ENCODE measurements around the gene LRRC3C.

LRRC3C gene

DNA sequence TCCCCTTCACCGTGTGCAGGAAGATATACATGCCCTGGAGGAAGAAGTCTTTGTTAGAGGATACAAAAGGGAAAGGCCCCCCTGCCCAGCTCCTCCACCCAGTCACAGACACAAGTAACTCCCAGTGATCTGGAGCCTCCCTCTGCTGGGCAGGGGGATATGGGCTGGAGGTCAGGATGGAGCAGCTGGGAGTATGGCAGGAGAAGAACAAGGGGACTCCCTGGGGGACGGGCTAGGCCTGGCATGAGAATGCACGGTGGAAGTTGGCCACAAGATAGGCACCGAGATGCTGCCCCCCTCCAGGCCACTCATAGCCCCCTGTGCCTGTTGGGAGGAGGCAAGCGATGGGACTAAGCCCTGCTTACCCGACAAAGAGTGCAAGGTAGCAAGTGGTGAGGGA is 4.3 kb upstream of the LRRC3C start:
- TF ChIP-seq RAD21 (IDR thresholded peaks at IDR 0.05; ENCODE audit: low read depth), result no peak
- no peak for TF ChIP-seq CREB1 (IDR thresholded peaks at IDR 0.05; ENCODE audit: low read depth)
- TF ChIP-seq, protein P1, sequence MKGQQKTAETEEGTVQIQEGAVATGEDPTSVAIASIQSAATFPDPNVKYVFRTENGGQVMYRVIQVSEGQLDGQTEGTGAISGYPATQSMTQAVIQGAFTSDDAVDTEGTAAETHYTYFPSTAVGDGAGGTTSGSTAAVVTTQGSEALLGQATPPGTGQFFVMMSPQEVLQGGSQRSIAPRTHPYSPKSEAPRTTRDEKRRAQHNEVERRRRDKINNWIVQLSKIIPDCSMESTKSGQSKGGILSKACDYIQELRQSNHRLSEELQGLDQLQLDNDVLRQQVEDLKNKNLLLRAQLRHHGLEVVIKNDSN (IDR thresholded peaks at IDR 0.05), result no peak
- no peak for TF ChIP-seq TAF1 (IDR thresholded peaks at IDR 0.05; ENCODE audit: low read depth)
- TF ChIP-seq, protein P2, sequence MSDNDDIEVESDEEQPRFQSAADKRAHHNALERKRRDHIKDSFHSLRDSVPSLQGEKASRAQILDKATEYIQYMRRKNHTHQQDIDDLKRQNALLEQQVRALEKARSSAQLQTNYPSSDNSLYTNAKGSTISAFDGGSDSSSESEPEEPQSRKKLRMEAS (IDR thresholded peaks at IDR 0.05), result no peak
- no peak for TF ChIP-seq ZBTB7A (IDR thresholded peaks at IDR 0.05; ENCODE audit: low read depth)

DNA sequence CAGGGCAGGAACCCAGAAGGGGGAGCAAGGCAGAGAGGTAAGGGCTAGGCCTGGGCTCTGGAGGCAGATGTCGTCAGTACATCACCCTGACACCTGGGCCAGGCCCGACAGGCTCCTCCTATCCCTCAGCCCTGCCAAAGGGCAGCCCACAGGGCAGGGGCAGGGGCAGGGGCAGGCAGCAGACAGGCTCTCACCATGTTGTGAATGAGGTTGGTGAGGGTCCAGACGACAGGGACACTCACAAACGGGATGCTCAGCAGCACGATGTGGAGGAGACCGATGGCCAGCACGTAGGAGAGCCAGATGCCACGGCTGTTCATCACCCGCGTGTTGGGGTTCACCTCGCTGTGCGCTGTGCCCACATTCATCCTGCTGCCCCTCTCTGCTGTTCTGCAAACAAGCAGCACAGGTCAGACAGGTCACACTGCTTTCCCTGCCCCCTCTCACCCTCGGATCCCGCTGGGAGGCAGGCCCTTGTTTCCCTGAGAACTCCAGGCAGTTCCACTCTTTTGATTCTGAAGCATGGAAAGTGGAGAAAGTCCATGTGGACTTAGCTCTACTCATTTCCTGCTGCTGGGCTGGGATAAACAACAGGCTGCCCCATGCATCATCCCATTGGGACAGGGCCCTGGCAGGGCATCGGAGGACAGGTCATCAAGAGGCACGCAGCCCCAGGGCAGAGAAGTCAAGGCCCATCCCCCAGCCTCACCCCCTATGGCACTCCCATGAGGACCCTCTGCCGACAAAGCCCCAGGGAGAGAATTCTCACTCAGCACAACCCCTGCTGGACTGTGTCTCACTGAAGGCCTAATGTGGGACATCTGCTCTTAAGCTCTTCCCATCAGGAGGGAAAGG is 3.5 kb upstream of the LRRC3C start:
- no peak for TF ChIP-seq TCF12 (IDR thresholded peaks at IDR 0.05; ENCODE audit: low read depth)
- TF ChIP-seq TAF1 (IDR thresholded peaks at IDR 0.05; ENCODE audit: low read depth), result no peak

DNA sequence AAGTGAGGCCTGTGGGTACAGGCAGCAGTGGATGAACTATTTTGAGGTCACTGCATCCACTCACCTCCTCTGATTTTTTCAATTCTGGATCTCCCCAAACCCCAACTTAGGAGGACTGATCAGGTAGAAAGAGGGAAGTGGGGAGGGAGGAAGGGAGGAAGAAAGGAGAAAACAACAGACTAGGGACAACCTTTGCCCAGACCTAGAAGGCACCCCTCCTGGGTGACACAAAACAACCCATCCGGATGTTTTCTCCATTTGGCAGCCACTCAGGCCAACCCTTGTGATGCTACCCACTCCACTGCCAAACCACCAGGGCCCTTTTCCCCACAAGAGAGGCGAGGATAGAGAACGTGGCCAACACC is 2.9 kb upstream of the LRRC3C start:
- TF ChIP-seq TCF12 (IDR thresholded peaks at IDR 0.05; ENCODE audit: low read depth) (no peak), YY1 (IDR thresholded peaks at IDR 0.05; ENCODE audit: low read depth) (no peak), TEAD4 (IDR thresholded peaks at IDR 0.05) (no peak)
- TF ChIP-seq, protein P3, sequence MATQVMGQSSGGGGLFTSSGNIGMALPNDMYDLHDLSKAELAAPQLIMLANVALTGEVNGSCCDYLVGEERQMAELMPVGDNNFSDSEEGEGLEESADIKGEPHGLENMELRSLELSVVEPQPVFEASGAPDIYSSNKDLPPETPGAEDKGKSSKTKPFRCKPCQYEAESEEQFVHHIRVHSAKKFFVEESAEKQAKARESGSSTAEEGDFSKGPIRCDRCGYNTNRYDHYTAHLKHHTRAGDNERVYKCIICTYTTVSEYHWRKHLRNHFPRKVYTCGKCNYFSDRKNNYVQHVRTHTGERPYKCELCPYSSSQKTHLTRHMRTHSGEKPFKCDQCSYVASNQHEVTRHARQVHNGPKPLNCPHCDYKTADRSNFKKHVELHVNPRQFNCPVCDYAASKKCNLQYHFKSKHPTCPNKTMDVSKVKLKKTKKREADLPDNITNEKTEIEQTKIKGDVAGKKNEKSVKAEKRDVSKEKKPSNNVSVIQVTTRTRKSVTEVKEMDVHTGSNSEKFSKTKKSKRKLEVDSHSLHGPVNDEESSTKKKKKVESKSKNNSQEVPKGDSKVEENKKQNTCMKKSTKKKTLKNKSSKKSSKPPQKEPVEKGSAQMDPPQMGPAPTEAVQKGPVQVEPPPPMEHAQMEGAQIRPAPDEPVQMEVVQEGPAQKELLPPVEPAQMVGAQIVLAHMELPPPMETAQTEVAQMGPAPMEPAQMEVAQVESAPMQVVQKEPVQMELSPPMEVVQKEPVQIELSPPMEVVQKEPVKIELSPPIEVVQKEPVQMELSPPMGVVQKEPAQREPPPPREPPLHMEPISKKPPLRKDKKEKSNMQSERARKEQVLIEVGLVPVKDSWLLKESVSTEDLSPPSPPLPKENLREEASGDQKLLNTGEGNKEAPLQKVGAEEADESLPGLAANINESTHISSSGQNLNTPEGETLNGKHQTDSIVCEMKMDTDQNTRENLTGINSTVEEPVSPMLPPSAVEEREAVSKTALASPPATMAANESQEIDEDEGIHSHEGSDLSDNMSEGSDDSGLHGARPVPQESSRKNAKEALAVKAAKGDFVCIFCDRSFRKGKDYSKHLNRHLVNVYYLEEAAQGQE (IDR thresholded peaks at IDR 0.05; ENCODE audit: low read depth), result no peak
- TF ChIP-seq, protein P2 (IDR thresholded peaks at IDR 0.05), result no peak

DNA sequence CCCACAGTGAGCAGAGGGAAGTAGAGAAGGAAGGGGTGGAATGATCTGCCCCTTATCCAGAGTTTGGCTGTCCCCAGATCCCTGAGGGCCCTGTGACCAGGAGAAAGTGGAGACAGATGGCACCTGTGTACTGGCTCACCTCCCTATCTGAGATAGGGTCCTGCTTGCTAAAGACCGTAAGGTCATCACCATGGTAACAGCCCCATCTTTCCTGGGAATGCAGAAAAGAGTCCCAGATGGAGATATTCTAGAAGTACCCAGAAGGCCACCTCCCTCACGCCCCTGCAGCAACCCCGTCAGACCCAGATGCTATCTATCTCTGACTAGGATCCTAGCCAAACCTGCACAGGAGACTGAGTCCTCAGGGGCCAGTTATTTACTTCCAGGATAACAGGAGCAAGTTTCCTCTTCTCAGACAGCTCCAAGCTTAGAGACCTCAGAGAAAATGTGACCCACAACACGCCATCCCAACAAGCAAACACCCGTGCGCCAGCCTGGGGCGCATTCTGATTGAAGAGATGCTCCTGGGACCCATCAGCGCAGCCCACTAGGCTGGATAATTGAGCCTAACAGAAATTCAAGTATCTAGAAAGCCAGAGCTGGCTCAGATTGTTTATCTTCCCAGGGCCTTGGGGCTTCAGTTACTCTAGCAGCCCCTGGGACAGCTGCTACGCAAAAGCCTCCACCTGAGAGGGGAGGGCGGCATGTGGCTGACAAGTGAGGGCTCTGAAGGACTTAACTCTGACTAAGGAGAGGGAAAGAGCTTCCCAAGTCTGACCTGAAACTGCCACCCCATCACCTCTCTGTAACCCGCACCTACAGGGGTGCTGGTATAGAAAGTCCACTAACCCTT is 2.0 kb upstream of the LRRC3C start:
- TF ChIP-seq, protein P3 (IDR thresholded peaks at IDR 0.05; ENCODE audit: low read depth), result no peak
- TF ChIP-seq CREB1 (IDR thresholded peaks at IDR 0.05; ENCODE audit: low read depth) (no peak), YY1 (IDR thresholded peaks at IDR 0.05; ENCODE audit: low read depth) (no peak)

DNA sequence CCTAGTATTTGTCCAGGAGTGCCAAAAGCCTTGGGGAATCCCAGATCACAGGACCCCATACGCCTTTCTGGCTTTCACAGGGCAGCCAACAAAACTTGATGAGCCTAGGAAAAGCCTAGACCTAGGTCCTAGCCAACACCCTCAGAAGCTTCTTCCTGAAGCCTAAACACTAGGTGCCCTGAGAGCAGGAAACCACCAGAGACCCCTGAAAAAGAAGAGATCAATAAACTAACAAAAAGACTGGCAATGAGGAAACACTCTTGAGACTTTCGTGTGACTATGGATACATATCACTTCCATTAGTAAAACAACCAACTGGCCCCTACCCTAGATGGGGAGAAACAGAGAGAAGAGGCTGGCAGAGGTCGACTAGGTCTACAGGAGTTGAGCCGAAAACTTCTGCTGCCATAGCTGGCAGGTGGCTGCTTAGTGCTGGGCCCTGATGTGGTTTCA is 1.4 kb upstream of the LRRC3C start:
- TF ChIP-seq TEAD4 (IDR thresholded peaks at IDR 0.05), result no peak

DNA sequence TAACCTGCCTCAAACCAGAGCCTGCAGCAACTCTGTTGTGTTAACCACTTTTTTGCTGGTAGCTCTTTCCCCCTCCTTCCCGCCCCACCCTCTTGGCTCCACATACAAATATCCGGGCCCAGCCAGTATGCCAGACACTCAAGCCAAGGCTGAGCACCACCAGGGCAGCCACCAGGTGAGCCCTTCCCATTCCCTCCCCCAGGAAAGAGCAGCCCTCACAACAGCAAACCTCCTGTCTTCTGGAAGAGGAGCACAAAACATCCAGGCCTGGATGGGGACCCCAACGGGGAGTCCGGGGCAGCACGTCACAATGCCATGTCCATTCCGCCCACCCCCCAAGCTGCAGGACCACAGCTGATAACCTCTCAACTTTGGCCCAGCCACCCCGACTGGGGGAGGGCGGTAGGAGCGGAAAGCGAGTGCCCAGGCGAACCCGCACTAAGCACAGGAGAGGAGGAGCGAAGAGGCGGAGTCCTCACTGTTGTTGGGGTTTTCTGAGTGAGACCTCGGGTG is 888 bp upstream of the LRRC3C start:
- TF ChIP-seq EGR1 (IDR thresholded peaks at IDR 0.05) (no peak), TEAD4 (IDR thresholded peaks at IDR 0.05) (no peak), FOXM1 (IDR thresholded peaks at IDR 0.05; ENCODE audit: borderline replicate concordance, low read depth) (no peak)
- TF ChIP-seq, protein P2 (IDR thresholded peaks at IDR 0.05), result no peak
- TF ChIP-seq, protein P1 (IDR thresholded peaks at IDR 0.05), result no peak
